D721Med (cell line): Measurements from ENCODE around the gene SLC23A1.
A peak's percentile ranks its signal among the peaks of the same experiment; 100 is the strongest.

ENCODE experiments used
- DNase-seq: peaks from one replicate; pipeline ENCODE4 v3.0.0; 2011; ENCODE audit warnings: low spot score; ENCODE audit not compliant: insufficient read length
- FAIRE-seq: peaks from 2 replicates; lab custom pipeline; 2011; peaks lifted over from hg19 to GRCh38; lab: Jason Lieb, UNC
- CTCF ChIP-seq: IDR thresholded peaks from 2 replicates; pipeline ENCODE4 v1.5.1; 2012; ENCODE audit warnings: mild to moderate bottlenecking, control low read depth; ENCODE audit not compliant: insufficient read depth; ENCODE audit errors: missing control alignments

SLC23A1 gene

DNA sequence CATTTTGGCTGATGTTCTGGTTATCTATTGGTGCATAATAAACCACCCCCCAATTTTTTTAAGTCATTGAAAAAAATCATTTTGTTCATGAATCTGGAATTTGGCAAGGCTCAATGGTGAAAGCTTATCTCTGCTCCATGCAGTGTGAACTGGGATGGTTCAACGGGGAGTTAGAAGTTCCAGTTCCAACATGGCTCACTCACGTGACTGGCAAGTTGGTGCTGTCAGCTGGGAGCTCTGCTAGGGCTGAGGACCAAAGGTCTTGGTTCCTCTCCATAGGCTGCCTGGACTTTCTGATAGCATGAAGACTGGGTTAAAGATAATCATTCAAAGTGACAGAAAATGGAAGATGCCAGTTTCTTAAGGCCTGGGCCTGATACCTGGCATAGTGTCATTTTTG, 23.9 kb upstream of the SLC23A1 start:
- FAIRE-seq (no peak), DNase-seq (no peak)
- no peak for TF ChIP-seq CTCF

DNA sequence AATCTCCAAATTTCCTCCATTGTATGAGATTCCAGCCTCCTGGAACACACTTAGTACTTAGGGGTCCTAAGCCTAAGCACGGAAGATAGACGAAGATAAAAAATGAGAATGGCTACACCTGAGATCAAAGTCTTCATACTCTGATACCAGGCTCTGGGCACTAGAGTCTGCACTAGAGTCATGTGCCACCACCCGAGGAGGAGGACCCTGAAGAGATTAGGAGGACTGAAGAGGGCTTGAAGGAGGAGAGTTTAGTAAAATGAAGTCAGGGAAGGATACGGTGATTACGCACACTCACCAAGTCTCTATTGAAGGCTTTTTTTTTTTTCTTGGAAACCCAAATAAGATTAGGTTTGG, 21.4 kb upstream of the SLC23A1 start:
- FAIRE-seq = no peak
- no peak for DNase-seq

DNA sequence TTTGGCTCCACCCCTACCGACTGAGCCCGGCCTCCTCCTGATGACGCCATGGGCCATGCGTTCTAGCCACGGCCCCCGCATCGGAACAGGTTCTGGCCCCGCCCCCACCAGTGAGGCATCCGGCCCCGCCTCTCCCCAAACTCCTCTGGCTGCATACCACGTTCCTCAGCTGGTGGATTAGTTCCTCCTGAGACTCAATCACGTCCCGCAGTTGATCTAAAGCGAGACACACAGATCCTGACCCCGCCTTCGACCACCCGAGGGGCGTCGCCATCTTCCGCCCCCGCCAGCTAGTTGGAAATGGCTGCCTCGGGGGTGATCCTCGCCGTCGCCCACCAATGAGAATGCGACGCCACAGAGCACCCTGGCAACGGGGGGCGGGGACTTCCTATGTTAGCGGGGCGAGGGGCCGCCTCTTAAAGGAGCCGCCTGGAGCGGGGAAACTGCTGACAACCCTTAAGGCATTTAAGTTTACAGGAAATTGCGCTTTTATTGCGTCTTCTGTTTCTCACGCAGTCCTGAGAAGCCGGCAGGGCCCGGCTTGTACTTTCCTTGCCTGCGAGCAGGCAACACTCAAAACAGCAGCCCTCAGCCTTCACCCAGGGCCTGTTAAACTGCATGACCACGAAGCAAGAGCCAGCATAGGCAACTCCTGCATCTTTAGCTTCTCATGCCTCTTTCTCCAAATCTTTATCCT, 20.8 kb upstream of the SLC23A1 start, which contains the start of gene SPATA24:
Gene SPATA24 (minus strand): TSS at position 303 of the 697 bp plus-strand sequence. CDS start 29 bp downstream, at position 274.
- DNase-seq (peak; percentile 90), FAIRE-seq (no peak)
- no peak for TF ChIP-seq CTCF

More for the DNA sequence above, 21.4 kb upstream of the SLC23A1 start:
- TF ChIP-seq CTCF = no peak

GRCh38 chr5:139403418-139403786, 20.3 kb upstream of the SLC23A1 start:
- TF ChIP-seq CTCF = no peak
- DNase-seq (no peak), FAIRE-seq (no peak)

DNA sequence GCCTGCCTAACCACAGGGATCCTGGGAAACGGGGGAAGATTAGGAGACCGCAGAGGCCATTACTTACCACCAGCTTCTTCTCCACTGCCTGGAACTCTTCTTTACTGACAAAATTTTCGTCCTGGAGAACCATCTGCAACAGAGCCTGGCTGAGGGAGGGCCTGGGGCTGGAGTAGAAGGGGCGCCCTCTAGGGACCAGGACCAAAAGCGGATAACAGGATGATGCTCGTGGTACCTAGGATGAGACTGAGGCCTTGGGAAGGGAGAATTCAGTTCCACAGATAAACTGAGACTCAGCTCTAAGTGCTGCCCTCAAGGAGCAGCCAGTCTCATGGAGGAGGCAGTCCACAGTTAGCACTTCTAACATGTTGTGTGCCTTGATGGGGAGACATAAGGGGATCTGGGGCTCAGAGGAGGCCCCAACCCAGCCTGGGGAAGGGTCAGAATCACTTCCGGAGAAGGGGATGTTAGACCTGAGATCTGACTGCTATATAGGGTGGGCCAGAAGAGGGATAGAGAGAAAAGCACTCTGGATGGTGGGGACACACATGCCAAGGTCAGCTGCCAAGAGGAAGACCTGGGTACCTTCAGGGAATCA, 19.6 kb upstream of the SLC23A1 start:
- TF ChIP-seq CTCF = peak; percentile 49
- DNase-seq = no peak
- FAIRE-seq = no peak

- DNase-seq (no peak), FAIRE-seq (no peak)
- TF ChIP-seq CTCF = no peak
Observed at GRCh38 chr5:139401546-139401945, 18.4 kb upstream of the SLC23A1 start.

- DNase-seq (no peak), FAIRE-seq (no peak)
- no peak for TF ChIP-seq CTCF
Observed at GRCh38 chr5:139399501-139400121, 16.5 kb upstream of the SLC23A1 start.
